SK-N-MC (cell line): ENCODE measurements around the gene HOXA6.

Source experiments
- EZH2 ChIP-seq: fragments of 200-600 bp; sonication (generic); IDR thresholded peaks from one replicate; pipeline ENCODE4 v1.6.1; 2017; ENCODE audit warnings: antibody characterized with exemption
- FOXP2 ChIP-seq: optimal IDR thresholded peaks from 2 replicates; pipeline ENCODE3; 2011; ENCODE audit warnings: mild to moderate bottlenecking, moderate library complexity; ENCODE audit not compliant: insufficient read depth; ENCODE audit errors: extremely low read length, control extremely low read depth
- POLR2AphosphoS5 ChIP-seq: IDR thresholded peaks from 2 replicates; pipeline ENCODE4 v1.6.1; 2012; ENCODE audit warnings: mild to moderate bottlenecking, low read depth, low read length, borderline replicate concordance

GRCh38 chr7:27172315-27172774, 24.8 kb upstream of the HOXA6 start:
- no peak for TF ChIP-seq EZH2
- no peak for TF ChIP-seq POLR2AphosphoS5
- no peak for TF ChIP-seq FOXP2
